HCT116 (cell line): Measurements from ENCODE around the gene PRLHR. TPM values are rescaled to one million over a fixed set of nuclear protein-coding genes. Genes with fewer than 3 reads are reported as not detected.

Experiments used
- ATAC-seq: fragments of 200-7000 bp; cut with Tn5 transposase; 2 replicates; pipeline ENCODE4 v1.9.1; 2020; ENCODE audit warnings: mild to moderate bottlenecking, moderate library complexity
- BruUV-seq: library from RNA; stranded (reverse); fragments of 400-500 nt; replicated peaks from 2 replicates; lab custom pipeline; 2021; lab: Mats Ljungman, UMichigan
- CTCF ChIA-PET: fragments of 300-600 bp; sonication (Branson Sonifier 250); formaldehyde crosslinking; loops from one replicate; lab custom pipeline; 2021; ENCODE audit warnings: antibody characterized with exemption; lab: Charles Lee
- POLR2A ChIA-PET: fragments of 300-600, 350-600 bp; sonication (Branson Sonifier 250); formaldehyde crosslinking; loops from one replicate; lab custom pipeline; 2021; ENCODE audit warnings: antibody characterized with exemption; lab: Charles Lee
- RAD21 ChIA-PET, 2 experiments: fragments of 300-600 bp; sonication (Branson Sonifier 250); formaldehyde crosslinking; loops; one replicate each; lab custom pipeline; 2023; ENCODE audit warnings: low total read pairs in 2 of 2; ENCODE audit not compliant: uncharacterized antibody in 2 of 2, unreplicated experiment in 2 of 2, low non-redundant PET in 1 of 2; lab: Charles Lee
- DNase-seq: peaks from one replicate; pipeline ENCODE4 v3.0.0-alpha.2; 2010; ENCODE audit warnings: low read depth, low spot score
- H2AFZ ChIP-seq: fragments of 200-600 bp; shearing (Covaris generic), sonication (generic); 2 replicates; pipeline ENCODE4 v1.6.1; 2017; ENCODE audit warnings: low read depth, mixed run types, mixed read lengths, antibody characterized with exemption, low read length; ENCODE audit not compliant: poor library complexity, severe bottlenecking
- H3K27ac ChIP-seq: 2 replicates; pipeline ENCODE4 v1.5.1; 2012; ENCODE audit warnings: low read depth, low read length
- H3K27me3 ChIP-seq: fragments of 200-600 bp; sonication (generic); 2 replicates; pipeline ENCODE4 v1.6.1; 2016; ENCODE audit warnings: mixed run types, low read length, mixed read lengths; ENCODE audit not compliant: insufficient read depth
- H3K36me3 ChIP-seq, 2 experiments: fragments of 200-500 bp in 1 of 2; fragments of 200-600 bp in 1 of 2; sonication (Bioruptor generic) in 1 of 2; sonication (generic) in 1 of 2; 2 replicates each; pipeline versions ENCODE4 v1.5.1 to v1.6.1; 2014 to 2016; ENCODE audit warnings: low read length in 2 of 2, inconsistent platforms in 1 of 2, mixed read lengths in 1 of 2, mixed run types in 1 of 2; ENCODE audit not compliant: insufficient read depth in 2 of 2, control insufficient read depth in 1 of 2
- H3K4me1 ChIP-seq, 2 experiments: fragments of 200-600 bp in 1 of 2; sonication (generic) in 1 of 2; 2 replicates each; pipeline versions ENCODE4 v1.5.1 to v1.6.1; 2012 to 2017; ENCODE audit warnings: low read length in 2 of 2, inconsistent platforms in 1 of 2, mild to moderate bottlenecking in 1 of 2, mixed read lengths in 1 of 2, mixed run types in 1 of 2, moderate library complexity in 1 of 2; ENCODE audit not compliant: insufficient read depth in 2 of 2, control insufficient read depth in 1 of 2
- H3K4me2 ChIP-seq: fragments of 200-600 bp; sonication (generic); 2 replicates; pipeline ENCODE4 v1.6.1; 2017; ENCODE audit warnings: mixed run types, low read length, mixed read lengths
- H3K4me3 ChIP-seq, 2 experiments: fragments of 200-600 bp in 1 of 2; sonication (generic) in 1 of 2; replicated peaks in 1 of 2; 2 replicates each; pipeline ENCODE4 v1.5.1; 2011 to 2016; ENCODE audit warnings: low read length in 2 of 2, control low read depth in 1 of 2, low read depth in 1 of 2, mild to moderate bottlenecking in 1 of 2, mixed read lengths in 1 of 2, mixed run types in 1 of 2
- H3K79me2 ChIP-seq: fragments of 200-600 bp; sonication (generic); 2 replicates; pipeline ENCODE4 v1.6.1; 2017; ENCODE audit warnings: mild to moderate bottlenecking, mixed run types, low read length, moderate library complexity, mixed read lengths; ENCODE audit not compliant: insufficient read depth
- H3K9ac ChIP-seq: fragments of 200-600 bp; sonication (generic); 2 replicates; pipeline ENCODE4 v1.6.1; 2016; ENCODE audit warnings: low read length, mixed read lengths
- H3K9me2 ChIP-seq: fragments of 200-600 bp; sonication (generic), shearing (Covaris generic); 2 replicates; pipeline ENCODE4 v1.6.1; 2017; ENCODE audit warnings: mixed run types, mild to moderate bottlenecking, moderate library complexity; ENCODE audit not compliant: insufficient read depth
- H3K9me3 ChIP-seq, 2 experiments: fragments of 200-500 bp in 1 of 2; fragments of 200-600 bp in 1 of 2; sonication (Bioruptor generic) in 1 of 2; sonication (generic) in 1 of 2; 2 replicates each; pipeline ENCODE4 v1.6.1; 2014 to 2017; ENCODE audit warnings: low read length in 2 of 2, mixed read lengths in 2 of 2, inconsistent platforms in 1 of 2, low read depth in 1 of 2, mild to moderate bottlenecking in 1 of 2, mixed run types in 1 of 2, moderate library complexity in 1 of 2; ENCODE audit not compliant: control insufficient read depth in 1 of 2, insufficient read depth in 1 of 2
- H4K20me1 ChIP-seq: fragments of 200-600 bp; sonication (generic), shearing (Covaris generic); 2 replicates; pipeline ENCODE4 v1.6.1; 2017; ENCODE audit warnings: mixed run types, mild to moderate bottlenecking, moderate library complexity; ENCODE audit not compliant: insufficient read depth
- CEBPB ChIP-seq: IDR thresholded peaks from 2 replicates; pipeline ENCODE4 v1.6.1; 2012; ENCODE audit warnings: low read depth
- EGR1 ChIP-seq: IDR thresholded peaks from 2 replicates; pipeline ENCODE4 v1.6.1; 2012; ENCODE audit warnings: low read depth
- ELF1 ChIP-seq: IDR thresholded peaks from 2 replicates; pipeline ENCODE4 v1.6.1; 2012; ENCODE audit warnings: low read depth, borderline replicate concordance
- EZH2 ChIP-seq: fragments of 200-600 bp; sonication (generic); IDR thresholded peaks from 2 replicates; pipeline ENCODE4 v1.6.1; 2017; ENCODE audit warnings: antibody characterized with exemption, mixed run types
- JUND ChIP-seq: IDR thresholded peaks from 2 replicates; pipeline ENCODE4 v1.6.1; 2012
- MAX ChIP-seq: IDR thresholded peaks from 2 replicates; pipeline ENCODE4 v1.6.1; 2012
- POLR2A ChIP-seq: IDR thresholded peaks from 2 replicates; pipeline ENCODE4 v1.7.0; 2011; ENCODE audit warnings: borderline replicate concordance; ENCODE audit not compliant: insufficient read depth, insufficient read length; ENCODE audit errors: extremely low read depth
- RAD21 ChIP-seq: IDR thresholded peaks from 2 replicates; pipeline ENCODE4 v1.6.1; 2012; ENCODE audit warnings: low read depth, mild to moderate bottlenecking
- SIN3A ChIP-seq: IDR thresholded peaks from 2 replicates; pipeline ENCODE4 v1.6.1; 2012; ENCODE audit warnings: low read depth
- SP1 ChIP-seq: IDR thresholded peaks from 2 replicates; pipeline ENCODE4 v1.6.1; 2012; ENCODE audit warnings: low read depth
- SRF ChIP-seq: IDR thresholded peaks from 2 replicates; pipeline ENCODE4 v1.6.1; 2012; ENCODE audit warnings: low read depth
- ZFX ChIP-seq: fragments of 450-650 bp; IDR thresholded peaks from 2 replicates; pipeline ENCODE4 v1.6.1; 2017
- ZNF274 ChIP-seq: fragments of 200-500 bp; sonication (Bioruptor generic); IDR thresholded peaks from 2 replicates; pipeline ENCODE4 v1.6.1; 2014; ENCODE audit warnings: mild to moderate bottlenecking, low read depth, low read length, inconsistent platforms
- intact Hi-C: fragments of 100-400 bp; cut with micrococcal nuclease; formaldehyde crosslinking; loops from 2 replicates; pipeline ENCODE4 v1.10.0; 2022
- total RNA-seq: library from RNA; stranded (reverse); gene quantifications from one replicate; pipeline ENCODE4 v1.2.1, GENCODE V29; 2021; ENCODE audit not compliant: unreplicated experiment

PRLHR gene
- total RNA-seq, 1 experiment from 2014 or later: not detected

GRCh38 chr10:118633786-118634185, 38.3 kb upstream of the PRLHR start:
- Histone ChIP-seq H3K4me3 (no peak overlapping the region), H3K27ac (no peak overlapping the region), H3K27me3 (peaks cover 78% of the 10 kb centered on the region), H3K9me3 (no peaks in the 10 kb centered on the region), H3K9me2 (no peaks in the 10 kb centered on the region), H4K20me1 (no peaks in the 10 kb centered on the region), H3K79me2 (no peaks in the 10 kb centered on the region), H3K4me2 (no peak overlapping the region), H3K9ac (no peak overlapping the region), H2AFZ (no peak overlapping the region), H3K36me3 (no peaks in the 10 kb centered on the region), H3K4me1 (no peaks in the 10 kb centered on the region)
- DNase-seq (no peak), ATAC-seq (no peak)
- BruUV-seq: no TSS peak
- intact Hi-C loops: no loop called here
- POLR2A ChIA-PET: no interaction called here
- RAD21 ChIA-PET: no interaction called here
- TF ChIP-seq CEBPB (no peak), ELF1 (no peak), POLR2A (no peak), RAD21 (no peak), SRF (no peak), EGR1 (no peak), ZFX (no peak)
- CTCF ChIA-PET: no interaction called here

- ChIA-PET POLR2A (no interaction called here), RAD21 (no interaction called here), CTCF (no interaction called here)
- no peak overlapping the region for H3K9ac ChIP-seq
- no peaks in the 10 kb centered on the region for H3K9me2 ChIP-seq
- no peak overlapping the region for H3K4me3 ChIP-seq
- no peak overlapping the region for H3K4me2 ChIP-seq
- no peak for DNase-seq
- no peaks in the 10 kb centered on the region for H3K9me3 ChIP-seq
- peaks cover 70% of the 10 kb centered on the region for H3K27me3 ChIP-seq
- TF ChIP-seq EGR1: no peak
- TF ChIP-seq RAD21: no peak
- no peak for TF ChIP-seq JUND
- no peak for TF ChIP-seq POLR2A
- TF ChIP-seq MAX: no peak
- TF ChIP-seq EZH2: no peak
- TF ChIP-seq SP1: no peak
- TF ChIP-seq CEBPB: no peak
- TF ChIP-seq ZNF274: no peak
- no peak for TF ChIP-seq SIN3A
- no peaks in the 10 kb centered on the region for H3K4me1 ChIP-seq
- no peaks in the 10 kb centered on the region for H3K36me3 ChIP-seq
- no peak for ATAC-seq
- no TSS peak for BruUV-seq
- intact Hi-C loops: no loop called here
- no peaks in the 10 kb centered on the region for H3K79me2 ChIP-seq
- no peaks in the 10 kb centered on the region for H4K20me1 ChIP-seq
- no peak overlapping the region for H3K27ac ChIP-seq
- H2AFZ ChIP-seq: no peak overlapping the region
These were observed 33.8 kb upstream of the PRLHR start for GRCh38 chr10:118629211-118629610.
